BLaER1 treated with 17β-estradiol and CSF1 and Interleukin-3, amounts not matched to agents 10 nM and 100 nM (cell line): Measurements from ENCODE around the gene TAL1.
A peak's percentile ranks its signal among the peaks of the same experiment; 100 is the strongest.

Source experiments
- H3K27ac ChIP-seq, 11 experiments: shearing (Covaris generic); formaldehyde crosslinking; 2 replicates each; pipeline ENCODE4 v1.8.1; 2022
- H3K27me3 ChIP-seq, 11 experiments: shearing (Covaris generic); formaldehyde crosslinking; 2 replicates each; pipeline ENCODE4 v1.8.1; 2022
- H3K36me3 ChIP-seq, 11 experiments: shearing (Covaris generic); formaldehyde crosslinking; 2 replicates each; pipeline ENCODE4 v1.8.1; 2022
- H3K4me1 ChIP-seq, 10 experiments: shearing (Covaris generic); formaldehyde crosslinking; 2 replicates each; pipeline ENCODE4 v1.8.1; 2022
- H3K4me2 ChIP-seq, 11 experiments: shearing (Covaris generic); formaldehyde crosslinking; 2 replicates each; pipeline ENCODE4 v1.8.1; 2022
- H3K4me3 ChIP-seq, 10 experiments: shearing (Covaris generic); formaldehyde crosslinking; 2 replicates each; pipeline ENCODE4 v1.8.1; 2022
- H3K9ac ChIP-seq, 11 experiments: shearing (Covaris generic); formaldehyde crosslinking; 2 replicates each; pipeline ENCODE4 v1.8.1; 2022
- H3K9me3 ChIP-seq, 11 experiments: shearing (Covaris generic); formaldehyde crosslinking; replicated peaks in 1 of 11; 2 replicates each; pipeline ENCODE4 v1.8.1; 2022
- H4K20me1 ChIP-seq, 11 experiments: shearing (Covaris generic); formaldehyde crosslinking; 2 replicates each; pipeline ENCODE4 v1.8.1; 2022
- Cebpa-rat ChIP-seq, 11 experiments: shearing (Covaris generic); IDR thresholded peaks; 2 replicates each; pipeline ENCODE4 v1.8.1; 2022

Gene TAL1

GRCh38 chr1:47188791-47189785, 42.9 kb downstream of the TAL1 start:
- Histone ChIP-seq H3K9ac (no peak overlapping the region), H3K27ac (no peak overlapping the region), H3K27me3 (no peaks in the 10 kb centered on the region), H3K9me3 (no peaks in the 10 kb centered on the region), H3K4me1 (peaks cover 5 to 24% (median 16%) of the 10 kb centered on the region in 10 experiments; a peak in 18 of 20 replicates), H3K36me3 (no peaks in the 10 kb centered on the region), H3K4me2 (peak overlapping the region in 4 of 11 experiments; percentile 23 to 52 (median 38); a peak in 6 of 22 replicates), H4K20me1 (no peaks in the 10 kb centered on the region), H3K4me3 (no peak overlapping the region)
- TF ChIP-seq Cebpa-rat (IDR thresholded peaks at IDR 0.05) = no peak

GRCh38 chr1:47187926-47188250, 44.1 kb downstream of the TAL1 start:
- peaks cover 5 to 27% (median 17%) of the 10 kb centered on the region in 10 experiments; a peak in 18 of 20 replicates for H3K4me1 ChIP-seq
- H3K4me2 ChIP-seq = no peak overlapping the region
- H3K27ac ChIP-seq = no peak overlapping the region
- H3K4me3 ChIP-seq = no peak overlapping the region
- H3K9me3 ChIP-seq = no peaks in the 10 kb centered on the region
- no peaks in the 10 kb centered on the region for H3K36me3 ChIP-seq
- H3K9ac ChIP-seq = no peak overlapping the region
- no peak for TF ChIP-seq Cebpa-rat (IDR thresholded peaks at IDR 0.05)
- H4K20me1 ChIP-seq = no peaks in the 10 kb centered on the region
- no peaks in the 10 kb centered on the region for H3K27me3 ChIP-seq

GRCh38 chr1:47187231-47187925, 44.6 kb downstream of the TAL1 start:
- Histone ChIP-seq H3K9me3 (no peaks in the 10 kb centered on the region), H3K4me3 (no peak overlapping the region), H3K9ac (no peak overlapping the region; a peak in 1 of 22 replicates), H3K4me1 (peaks cover 5 to 24% (median 16%) of the 10 kb centered on the region in 10 experiments; a peak in 18 of 20 replicates), H3K36me3 (no peaks in the 10 kb centered on the region), H3K4me2 (no peak overlapping the region), H3K27ac (no peak overlapping the region), H4K20me1 (no peaks in the 10 kb centered on the region), H3K27me3 (no peaks in the 10 kb centered on the region)
- TF ChIP-seq Cebpa-rat (IDR thresholded peaks at IDR 0.05) = no peak

- no peak overlapping the region for H3K4me2 ChIP-seq
- TF ChIP-seq Cebpa-rat (IDR thresholded peaks at IDR 0.05) = no peak
- no peaks in the 10 kb centered on the region for H3K36me3 ChIP-seq
- H3K4me3 ChIP-seq = no peak overlapping the region
- no peak overlapping the region for H3K27ac ChIP-seq
- H3K9me3 ChIP-seq = no peaks in the 10 kb centered on the region
- no peaks in the 10 kb centered on the region for H4K20me1 ChIP-seq
- no peaks in the 10 kb centered on the region for H3K27me3 ChIP-seq
- no peak overlapping the region for H3K9ac ChIP-seq
- H3K4me1 ChIP-seq = peaks cover 5 to 24% (median 17%) of the 10 kb centered on the region in 10 experiments; a peak in 18 of 20 replicates
These were observed 45.5 kb downstream of the TAL1 start for GRCh38 chr1:47186267-47187185.

- Histone ChIP-seq H3K27ac (no peak overlapping the region), H3K36me3 (no peaks in the 10 kb centered on the region), H3K9ac (no peak overlapping the region), H3K4me2 (no peak overlapping the region), H3K4me1 (peaks cover 5 to 20% (median 10%) of the 10 kb centered on the region in 10 experiments; a peak in 17 of 20 replicates), H3K4me3 (no peak overlapping the region), H3K9me3 (no peaks in the 10 kb centered on the region), H4K20me1 (no peaks in the 10 kb centered on the region), H3K27me3 (no peaks in the 10 kb centered on the region)
- TF ChIP-seq Cebpa-rat (IDR thresholded peaks at IDR 0.05) = no peak
These were observed 47.0 kb downstream of the TAL1 start for GRCh38 chr1:47184822-47185677.

GRCh38 chr1:47184090-47184821, 47.8 kb downstream of the TAL1 start:
- peaks cover 7 to 27% (median 15%) of the 10 kb centered on the region in 10 experiments; a peak in 19 of 20 replicates for H3K4me1 ChIP-seq

GRCh38 chr1:47183308-47184089, 48.5 kb downstream of the TAL1 start:
- Histone ChIP-seq H3K36me3 (no peaks in the 10 kb centered on the region), H3K4me3 (no peak overlapping the region), H4K20me1 (no peaks in the 10 kb centered on the region), H3K4me2 (peak overlapping the region in 2 of 11 experiments; percentile 7 to 15; a peak in 1 of 22 replicates), H3K9me3 (no peaks in the 10 kb centered on the region), H3K9ac (no peak overlapping the region), H3K27me3 (no peaks in the 10 kb centered on the region), H3K27ac (no peak overlapping the region), H3K4me1 (peaks cover 7 to 28% (median 15%) of the 10 kb centered on the region in 10 experiments)
- TF ChIP-seq Cebpa-rat (IDR thresholded peaks at IDR 0.05) = no peak

More at GRCh38 chr1:47184090-47184821, 47.8 kb downstream of the TAL1 start:
- Histone ChIP-seq H3K4me3 (no peak overlapping the region), H3K9ac (no peak overlapping the region), H4K20me1 (no peaks in the 10 kb centered on the region), H3K4me2 (peak overlapping the region in 1 of 11 experiments; percentile 7; a peak in 1 of 22 replicates), H3K36me3 (no peaks in the 10 kb centered on the region), H3K9me3 (no peaks in the 10 kb centered on the region), H3K27ac (no peak overlapping the region), H3K27me3 (no peaks in the 10 kb centered on the region)
- no peak for TF ChIP-seq Cebpa-rat (IDR thresholded peaks at IDR 0.05)
